ENCODE measurements around the gene IAH1. TPM values are rescaled to one million over a fixed set of nuclear protein-coding genes. Genes with fewer than 3 reads are reported as not detected.

IAH1 gene
- polyA plus RNA-seq, 2 of the 4 experiments (the other 2 are of a cell fraction) = 75.4 to 163 TPM

DNA sequence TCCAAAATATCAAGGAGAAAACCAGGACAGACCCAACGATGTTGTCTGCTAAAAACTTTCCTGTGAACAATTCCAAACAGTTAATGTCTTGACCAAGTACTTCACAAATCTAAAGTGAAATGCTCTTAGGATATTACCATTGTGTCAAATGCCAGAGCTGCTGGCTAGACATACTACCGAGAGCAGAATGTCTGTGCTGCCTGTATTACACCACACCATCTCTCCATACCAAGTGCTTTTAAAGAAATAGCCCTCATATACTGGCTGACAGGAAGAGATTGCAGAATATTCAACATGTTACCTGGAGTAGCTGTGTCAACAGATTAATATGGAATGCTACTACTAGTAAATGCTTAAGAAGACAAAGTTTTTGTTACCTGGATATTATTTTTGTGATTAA, 18.6 kb downstream of the IAH1 start:
- CTCF ChIA-PET = interaction anchor here (0.8 to 3.3 kb wide), 3 partner anchors 14 to 278 kb away, joined by 3 to 15 read pairs (median 3); no protein-coding TSS in a partner anchor
- H3K4me2 ChIP-seq = no peak overlapping the region
- WGBS (ENCODE audit: missing lambda C conversion rate) = 64% methylated on average over 2 of the region's 2 CpGs
- H3K4me3 ChIP-seq = no peak overlapping the region
- H3K4me1 ChIP-seq = peaks cover 11% of the 10 kb centered on the region; the same call in 2 of the 3 replicates
- no peak for DNase-seq (ENCODE audit: low read depth in 1 of 2, low spot score in 1 of 2)
- POLR2A ChIA-PET = no interaction called here
- no peaks in the 10 kb centered on the region for H3K9me3 ChIP-seq
- FAIRE-seq = no peak
- no peak for ATAC-seq
- no peak for TF ChIP-seq NR3C1 (IDR thresholded peaks at IDR 0.05)
- no peak for TF ChIP-seq POLR2AphosphoS2 (conservative IDR thresholded peaks at IDR 0.05; ENCODE audit: low read length)
- TF ChIP-seq JUN (IDR thresholded peaks at IDR 0.05) = no peak
- no peak for TF ChIP-seq PHF8 (IDR thresholded peaks at IDR 0.05; ENCODE audit: borderline replicate concordance, low read depth)
- TF ChIP-seq NPAS2 (CRISPR knock-in tag; IDR thresholded peaks at IDR 0.05; ENCODE audit: borderline replicate concordance) = no peak
- TF ChIP-seq HDAC2 (IDR thresholded peaks at IDR 0.05) = no peak
- no peak for TF ChIP-seq ZFP36 (IDR thresholded peaks at IDR 0.05; ENCODE audit: borderline replicate concordance, partially characterized antibody)
- TF ChIP-seq EHMT2 (IDR thresholded peaks at IDR 0.05; ENCODE audit: low read depth) = no peak
- no peak for TF ChIP-seq ZSCAN20 (CRISPR knock-in tag; IDR thresholded peaks at IDR 0.05)
- no peak for TF ChIP-seq ESRRA (IDR thresholded peaks at IDR 0.05; ENCODE audit: borderline replicate concordance, low read length)
- TF ChIP-seq, protein P1, sequence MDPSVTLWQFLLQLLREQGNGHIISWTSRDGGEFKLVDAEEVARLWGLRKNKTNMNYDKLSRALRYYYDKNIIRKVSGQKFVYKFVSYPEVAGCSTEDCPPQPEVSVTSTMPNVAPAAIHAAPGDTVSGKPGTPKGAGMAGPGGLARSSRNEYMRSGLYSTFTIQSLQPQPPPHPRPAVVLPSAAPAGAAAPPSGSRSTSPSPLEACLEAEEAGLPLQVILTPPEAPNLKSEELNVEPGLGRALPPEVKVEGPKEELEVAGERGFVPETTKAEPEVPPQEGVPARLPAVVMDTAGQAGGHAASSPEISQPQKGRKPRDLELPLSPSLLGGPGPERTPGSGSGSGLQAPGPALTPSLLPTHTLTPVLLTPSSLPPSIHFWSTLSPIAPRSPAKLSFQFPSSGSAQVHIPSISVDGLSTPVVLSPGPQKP (IDR thresholded peaks at IDR 0.05; ENCODE audit: low read depth, low read length) = no peak
- TF ChIP-seq, protein P2, sequence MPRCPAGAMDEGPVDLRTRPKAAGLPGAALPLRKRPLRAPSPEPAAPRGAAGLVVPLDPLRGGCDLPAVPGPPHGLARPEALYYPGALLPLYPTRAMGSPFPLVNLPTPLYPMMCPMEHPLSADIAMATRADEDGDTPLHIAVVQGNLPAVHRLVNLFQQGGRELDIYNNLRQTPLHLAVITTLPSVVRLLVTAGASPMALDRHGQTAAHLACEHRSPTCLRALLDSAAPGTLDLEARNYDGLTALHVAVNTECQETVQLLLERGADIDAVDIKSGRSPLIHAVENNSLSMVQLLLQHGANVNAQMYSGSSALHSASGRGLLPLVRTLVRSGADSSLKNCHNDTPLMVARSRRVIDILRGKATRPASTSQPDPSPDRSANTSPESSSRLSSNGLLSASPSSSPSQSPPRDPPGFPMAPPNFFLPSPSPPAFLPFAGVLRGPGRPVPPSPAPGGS (IDR thresholded peaks at IDR 0.05) = no peak
- no peak for TF ChIP-seq FOXS1 (CRISPR knock-in tag; IDR thresholded peaks at IDR 0.05)
- TF ChIP-seq, protein P3, sequence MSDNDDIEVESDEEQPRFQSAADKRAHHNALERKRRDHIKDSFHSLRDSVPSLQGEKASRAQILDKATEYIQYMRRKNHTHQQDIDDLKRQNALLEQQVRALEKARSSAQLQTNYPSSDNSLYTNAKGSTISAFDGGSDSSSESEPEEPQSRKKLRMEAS (IDR thresholded peaks at IDR 0.05) = no peak
- no peak for TF ChIP-seq MYC (IDR thresholded peaks at IDR 0.05; ENCODE audit: borderline replicate concordance, low read length)
- H3K27ac ChIP-seq = no peak overlapping the region

DNA sequence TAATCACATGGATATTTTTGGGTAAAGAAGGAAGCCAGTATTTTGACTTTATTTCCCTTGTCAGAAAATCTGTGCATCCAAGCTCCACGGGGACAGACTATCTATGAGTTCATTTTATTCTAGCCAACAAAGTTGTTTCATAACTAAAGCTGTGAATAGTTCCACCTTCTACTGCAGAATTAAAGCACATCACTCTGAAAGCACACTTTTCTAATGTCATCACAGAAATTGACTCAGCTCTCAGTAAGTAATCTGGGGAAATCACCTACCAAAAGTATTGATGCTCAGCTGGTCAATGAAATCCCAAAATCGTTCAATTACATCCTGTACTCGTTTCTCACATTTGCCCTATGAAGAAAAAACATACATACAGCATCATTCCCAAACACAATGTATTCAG, 19.1 kb downstream of the IAH1 start:
- Histone ChIP-seq H3K27ac (no peak overlapping the region), H3K4me2 (no peak overlapping the region), H3K4me3 (no peak overlapping the region), H3K9me3 (no peaks in the 10 kb centered on the region), H3K4me1 (peaks cover 8% of the 10 kb centered on the region; the same call in 2 of the 3 replicates)
- TF ChIP-seq RARB (CRISPR knock-in tag; IDR thresholded peaks at IDR 0.05) = no peak
- TF ChIP-seq NR3C1 (IDR thresholded peaks at IDR 0.05) = no peak
- no peak for TF ChIP-seq KDM5A (IDR thresholded peaks at IDR 0.05)
- no peak for TF ChIP-seq TFCP2L1 (CRISPR knock-in tag; IDR thresholded peaks at IDR 0.05)
- no peak for TF ChIP-seq PHF8 (IDR thresholded peaks at IDR 0.05; ENCODE audit: borderline replicate concordance, low read depth)
- TF ChIP-seq HEYL (CRISPR knock-in tag; IDR thresholded peaks at IDR 0.05) = no peak
- no peak for TF ChIP-seq POLR2AphosphoS2 (conservative IDR thresholded peaks at IDR 0.05; ENCODE audit: low read length)
- TF ChIP-seq, protein P4, sequence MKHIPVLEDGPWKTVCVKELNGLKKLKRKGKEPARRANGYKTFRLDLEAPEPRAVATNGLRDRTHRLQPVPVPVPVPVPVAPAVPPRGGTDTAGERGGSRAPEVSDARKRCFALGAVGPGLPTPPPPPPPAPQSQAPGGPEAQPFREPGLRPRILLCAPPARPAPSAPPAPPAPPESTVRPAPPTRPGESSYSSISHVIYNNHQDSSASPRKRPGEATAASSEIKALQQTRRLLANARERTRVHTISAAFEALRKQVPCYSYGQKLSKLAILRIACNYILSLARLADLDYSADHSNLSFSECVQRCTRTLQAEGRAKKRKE (CRISPR knock-in tag; IDR thresholded peaks at IDR 0.05; ENCODE audit: low read depth) = no peak
- TF ChIP-seq POLR2A (IDR thresholded peaks at IDR 0.05; ENCODE audit: low read length) = no peak
- TF ChIP-seq CBX8 (IDR thresholded peaks at IDR 0.05) = no peak
- no peak for TF ChIP-seq ZC3H11A (IDR thresholded peaks at IDR 0.05)
- no peak for FAIRE-seq
- ChIA-PET CTCF (interaction anchor here (1.3 kb wide), 1 partner anchor 277 kb away, joined by 3 read pairs; no protein-coding TSS in a partner anchor), POLR2A (no interaction called here)
- 74% methylated on average over 3 of the region's 3 CpGs for WGBS (ENCODE audit: missing lambda C conversion rate)
- no peak for DNase-seq (ENCODE audit: low read depth in 1 of 2, low spot score in 1 of 2)
- ATAC-seq = no peak
